PC-9 (cell line): ENCODE results near the gene OTULINL. TPM values are rescaled to one million over a fixed set of nuclear protein-coding genes. Genes with fewer than 3 reads are reported as not detected.

ENCODE experiments used
- BruUV-seq: library from RNA; stranded (reverse); fragments of 400-500 nt; replicated peaks from 2 replicates; lab custom pipeline; 2021; lab: Mats Ljungman, UMichigan
- CTCF ChIA-PET: fragments of 300-600 bp; sonication (Branson Sonifier 250); formaldehyde crosslinking; loops from one replicate; lab custom pipeline; 2022; ENCODE audit warnings: antibody characterized with exemption; lab: Charles Lee
- POLR2A ChIA-PET: fragments of 300-600 bp; sonication (Branson Sonifier 250); formaldehyde crosslinking; loops from one replicate; lab custom pipeline; 2022; ENCODE audit warnings: antibody characterized with exemption; ENCODE audit not compliant: unreplicated experiment; lab: Charles Lee
- DNase-seq, 2 experiments: peaks; one replicate each; pipeline versions ENCODE4 v3.0.0 to v3.0.0-alpha.2; 2015 to 2022; ENCODE audit warnings: mixed read lengths in 1 of 2
- H2AFZ ChIP-seq: fragments of 200-600 bp; sonication (generic); 2 replicates; pipeline ENCODE4 v1.8.1; 2017; ENCODE audit warnings: antibody characterized with exemption
- H3F3A ChIP-seq: fragments of 200-600 bp; sonication (generic); 2 replicates; pipeline ENCODE4 v1.8.1; 2017; ENCODE audit warnings: antibody characterized with exemption, mild to moderate bottlenecking, low read depth; ENCODE audit not compliant: insufficient read depth
- H3K27ac ChIP-seq: fragments of 200-600 bp; sonication (generic); 2 replicates; pipeline ENCODE4 v1.6.1; 2016; ENCODE audit warnings: mixed run types
- H3K27me3 ChIP-seq: fragments of 200-600 bp; sonication (generic); 2 replicates; pipeline ENCODE4 v1.6.1; 2016; ENCODE audit warnings: low read depth, mixed run types; ENCODE audit not compliant: insufficient read depth
- H3K36me3 ChIP-seq: fragments of 200-600 bp; sonication (generic); 2 replicates; pipeline ENCODE4 v1.6.1; 2016; ENCODE audit warnings: low read depth, mixed run types
- H3K4me1 ChIP-seq: fragments of 200-600 bp; sonication (generic); replicated peaks from 2 replicates; pipeline ENCODE4 v1.6.1; 2016; ENCODE audit warnings: mixed run types; ENCODE audit not compliant: insufficient read depth
- H3K4me2 ChIP-seq: fragments of 200-600 bp; sonication (generic); 2 replicates; pipeline ENCODE4 v1.6.1; 2017; ENCODE audit warnings: mixed run types
- H3K4me3 ChIP-seq: fragments of 200-600 bp; sonication (generic); 2 replicates; pipeline ENCODE4 v1.6.1; 2016; ENCODE audit warnings: mixed run types
- H3K79me2 ChIP-seq: fragments of 200-600 bp; sonication (generic); 2 replicates; pipeline ENCODE4 v1.6.1; 2017; ENCODE audit warnings: low read depth, mixed run types
- H3K9me2 ChIP-seq: fragments of 200-600 bp; sonication (generic); 2 replicates; pipeline ENCODE4 v1.8.1; 2017; ENCODE audit warnings: mild to moderate bottlenecking; ENCODE audit not compliant: insufficient read depth
- H3K9me3 ChIP-seq: fragments of 200-600 bp; sonication (generic); 2 replicates; pipeline ENCODE4 v1.8.1; 2016; ENCODE audit warnings: low read depth; ENCODE audit not compliant: insufficient read depth
- H4K20me1 ChIP-seq: fragments of 200-600 bp; sonication (generic); 2 replicates; pipeline ENCODE4 v1.8.1; 2017; ENCODE audit not compliant: insufficient read depth
- CTCF ChIP-seq: fragments of 200-600 bp; sonication (generic); conservative IDR thresholded peaks from 2 replicates; pipeline ENCODE4 v1.6.1; 2017; ENCODE audit warnings: mixed run types, antibody characterized with exemption, mild to moderate bottlenecking, moderate library complexity
- EZH2 ChIP-seq: fragments of 200-600 bp; sonication (generic); IDR thresholded peaks from 2 replicates; pipeline ENCODE4 v1.8.0; 2017; ENCODE audit warnings: antibody characterized with exemption, low read depth
- intact Hi-C: fragments of 100-400 bp; cut with micrococcal nuclease; formaldehyde crosslinking; loops from one replicate; pipeline ENCODE4 v1.10.0; 2022; ENCODE audit not compliant: unreplicated experiment
- total RNA-seq: library from RNA; stranded (reverse); gene quantifications from 2 replicates; pipeline ENCODE4 v1.2.3, GENCODE V29; 2021

OTULINL gene
- total RNA-seq, 1 experiment from 2014 or later, result 4.1 TPM

DNA sequence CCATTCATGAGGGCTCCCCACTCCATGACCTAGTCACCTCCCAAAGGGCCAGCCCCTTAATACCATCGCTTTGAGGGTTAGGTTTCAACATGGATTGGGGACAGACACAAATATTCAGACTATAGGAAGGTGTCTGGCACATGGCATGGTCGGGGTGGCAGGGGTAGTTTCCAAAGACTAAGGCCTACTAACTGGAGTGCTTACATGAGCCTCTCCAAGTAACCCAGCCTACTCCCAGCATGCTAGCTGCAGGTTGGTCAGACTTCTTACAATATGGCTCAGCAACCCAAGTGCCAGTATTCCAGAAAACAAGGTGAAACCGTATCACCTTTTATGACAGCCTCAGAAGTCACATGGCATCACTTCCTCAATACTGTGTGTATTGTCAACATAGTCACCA, 19.9 kb upstream of the OTULINL start:
- no peaks in the 10 kb centered on the region for H3F3A ChIP-seq
- ChIA-PET CTCF (no interaction called here), POLR2A (no interaction called here)
- H2AFZ ChIP-seq, result no peak overlapping the region
- no peaks in the 10 kb centered on the region for H3K4me1 ChIP-seq
- H3K27me3 ChIP-seq, result peaks cover 13% of the 10 kb centered on the region; the same call in 1 of the 2 replicates
- H3K4me3 ChIP-seq, result no peak overlapping the region
- BruUV-seq, result no TSS peak
- DNase-seq, result no peak
- intact Hi-C loops, result no loop called here
- H3K36me3 ChIP-seq, result no peaks in the 10 kb centered on the region
- no peaks in the 10 kb centered on the region for H3K9me3 ChIP-seq
- H3K9me2 ChIP-seq, result no peaks in the 10 kb centered on the region
- no peak overlapping the region for H3K4me2 ChIP-seq
- TF ChIP-seq EZH2 (no peak), CTCF (no peak)
- no peak overlapping the region for H3K27ac ChIP-seq
- H4K20me1 ChIP-seq, result no peaks in the 10 kb centered on the region
- H3K79me2 ChIP-seq, result no peaks in the 10 kb centered on the region

GRCh38 chr5:14568333-14568732, 13.3 kb upstream of the OTULINL start:
- H3K4me1 ChIP-seq, result peaks cover 9% of the 10 kb centered on the region
- H3K4me2 ChIP-seq, result no peak overlapping the region
- ChIA-PET CTCF (no interaction called here), POLR2A (no interaction called here)
- TF ChIP-seq CTCF (no peak), EZH2 (no peak)
- no peaks in the 10 kb centered on the region for H3K79me2 ChIP-seq
- H3K27ac ChIP-seq, result no peak overlapping the region
- no peaks in the 10 kb centered on the region for H3K36me3 ChIP-seq
- BruUV-seq, result no TSS peak
- H3F3A ChIP-seq, result no peaks in the 10 kb centered on the region
- no peak overlapping the region for H3K4me3 ChIP-seq
- H3K27me3 ChIP-seq, result no peaks in the 10 kb centered on the region
- no peak for DNase-seq
- no peaks in the 10 kb centered on the region for H3K9me3 ChIP-seq
- H2AFZ ChIP-seq, result no peak overlapping the region
- H3K9me2 ChIP-seq, result no peaks in the 10 kb centered on the region
- H4K20me1 ChIP-seq, result no peaks in the 10 kb centered on the region
- intact Hi-C loops, result no loop called here

DNA sequence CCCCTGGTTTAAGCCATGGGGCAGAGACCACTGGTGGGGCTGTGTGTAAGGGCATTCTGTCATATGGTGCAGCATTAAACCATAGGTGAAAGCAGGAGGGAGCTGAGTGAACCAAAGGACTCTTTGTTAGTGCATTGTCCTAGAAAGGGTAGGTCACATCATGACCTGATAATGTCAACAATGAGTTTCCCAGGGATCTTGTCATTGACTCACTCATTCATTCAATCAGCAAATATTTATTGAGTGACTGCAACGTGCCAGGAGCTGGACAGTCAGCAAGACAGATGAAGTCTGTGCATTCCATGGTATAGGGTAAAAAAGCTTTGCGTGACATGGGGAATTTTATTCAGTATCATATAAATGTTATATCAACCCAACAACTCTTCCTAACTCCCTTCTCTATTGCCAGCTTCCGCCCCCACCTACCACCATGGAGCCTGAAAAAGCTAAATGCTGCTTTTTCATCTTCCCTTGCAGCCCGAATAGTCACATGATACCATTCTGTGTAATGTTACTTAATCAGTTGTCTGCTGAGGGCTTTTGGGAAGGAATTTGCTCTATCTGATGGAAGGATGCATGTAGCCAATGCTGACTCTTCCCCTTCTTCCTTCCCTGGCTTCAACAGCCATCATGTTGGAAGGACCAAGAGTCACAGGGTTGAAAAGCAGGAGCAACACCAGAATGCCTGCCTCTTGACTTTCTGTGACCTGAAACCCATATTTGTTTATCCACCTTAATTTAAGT, 11.5 kb upstream of the OTULINL start:
- intact Hi-C loops, result no loop called here
- ChIA-PET CTCF (no interaction called here), POLR2A (no interaction called here)
- H3K9me3 ChIP-seq, result no peaks in the 10 kb centered on the region
- DNase-seq, result peak in 1 of 2 experiments; percentile 73
- BruUV-seq, result no TSS peak
- H3K9me2 ChIP-seq, result 0 out of 2 replicates have a peak, but pooled peaks cover 3% of the 10 kb centered on the region
- 0 out of 2 replicates have a peak overlapping the region, but pooled peaks have one; percentile 25 for H3K27ac ChIP-seq
- no peaks in the 10 kb centered on the region for H3F3A ChIP-seq
- no peak overlapping the region for H3K4me2 ChIP-seq
- H3K4me3 ChIP-seq, result no peak overlapping the region
- no peaks in the 10 kb centered on the region for H3K79me2 ChIP-seq
- no peaks in the 10 kb centered on the region for H3K36me3 ChIP-seq
- TF ChIP-seq EZH2 (no peak), CTCF (no peak)
- no peaks in the 10 kb centered on the region for H3K27me3 ChIP-seq
- H3K4me1 ChIP-seq, result peaks cover 12% of the 10 kb centered on the region
- H2AFZ ChIP-seq, result no peak overlapping the region
- H4K20me1 ChIP-seq, result no peaks in the 10 kb centered on the region
